Astrocyte of the hippocampus (primary cell): ENCODE measurements around the gene CTNNBIP1.

Source experiments
- DNase-seq: peaks from one replicate; pipeline ENCODE4 v3.0.0; 2011; ENCODE audit warnings: low read depth, low spot score

CTNNBIP1 gene

GRCh38 chr1:9853249-9853595 lies 56.8 kb downstream of the CTNNBIP1 start:
- no peak for DNase-seq

GRCh38 chr1:9852410-9853248 lies 57.4 kb downstream of the CTNNBIP1 start:
- peak; percentile 90 for DNase-seq

GRCh38 chr1:9852004-9852403 lies 58.1 kb downstream of the CTNNBIP1 start:
- DNase-seq: no peak

- DNase-seq: no peak
Observed at GRCh38 chr1:9850442-9851162, 59.5 kb downstream of the CTNNBIP1 start.

- DNase-seq: no peak
Observed at GRCh38 chr1:9849691-9850441, 60.2 kb downstream of the CTNNBIP1 start.

GRCh38 chr1:9848022-9848421 lies 62.0 kb downstream of the CTNNBIP1 start:
- no peak for DNase-seq

- DNase-seq: no peak
Observed at GRCh38 chr1:9847269-9847668, 62.8 kb downstream of the CTNNBIP1 start.

- no peak for DNase-seq
Observed at GRCh38 chr1:9846611-9847171, 63.4 kb downstream of the CTNNBIP1 start.

GRCh38 chr1:9845914-9846313 lies 64.2 kb downstream of the CTNNBIP1 start:
- no peak for DNase-seq

GRCh38 chr1:9844756-9845155 lies 65.3 kb downstream of the CTNNBIP1 start:
- no peak for DNase-seq

GRCh38 chr1:9844106-9844505 lies 66.0 kb downstream of the CTNNBIP1 start:
- no peak for DNase-seq

- DNase-seq: no peak
Observed at GRCh38 chr1:9843576-9843945, 66.5 kb downstream of the CTNNBIP1 start.

GRCh38 chr1:9842781-9843575 lies 67.1 kb downstream of the CTNNBIP1 start:
- peak; percentile 72 for DNase-seq

- DNase-seq: peak; percentile 66
Observed at GRCh38 chr1:9842073-9842711, 67.9 kb downstream of the CTNNBIP1 start.

- no peak for DNase-seq
Observed at GRCh38 chr1:9841460-9841859, 68.6 kb downstream of the CTNNBIP1 start.

GRCh38 chr1:9840176-9840575 lies 69.9 kb downstream of the CTNNBIP1 start:
- DNase-seq: no peak

- no peak for DNase-seq
Observed at GRCh38 chr1:9838946-9839345, 71.1 kb downstream of the CTNNBIP1 start.

GRCh38 chr1:9836632-9836960 lies 73.5 kb downstream of the CTNNBIP1 start:
- no peak for DNase-seq

GRCh38 chr1:9835758-9836631 lies 74.1 kb downstream of the CTNNBIP1 start:
- DNase-seq: peak; percentile 41

- DNase-seq: no peak
Observed at GRCh38 chr1:9835404-9835757, 74.7 kb downstream of the CTNNBIP1 start.
